NOMO-1 treated with DMSO at 0.1 percent for 48 hours (cell line): ENCODE measurements around the gene SMPD3.
A peak's percentile ranks its signal among the peaks of the same experiment; 100 is the strongest.

Source experiments
- DNase-seq: peaks from one replicate; lab custom pipeline; 2025; ENCODE audit not compliant: unreplicated experiment; lab: John Stamatoyannopoulos, UW

Gene SMPD3

DNA sequence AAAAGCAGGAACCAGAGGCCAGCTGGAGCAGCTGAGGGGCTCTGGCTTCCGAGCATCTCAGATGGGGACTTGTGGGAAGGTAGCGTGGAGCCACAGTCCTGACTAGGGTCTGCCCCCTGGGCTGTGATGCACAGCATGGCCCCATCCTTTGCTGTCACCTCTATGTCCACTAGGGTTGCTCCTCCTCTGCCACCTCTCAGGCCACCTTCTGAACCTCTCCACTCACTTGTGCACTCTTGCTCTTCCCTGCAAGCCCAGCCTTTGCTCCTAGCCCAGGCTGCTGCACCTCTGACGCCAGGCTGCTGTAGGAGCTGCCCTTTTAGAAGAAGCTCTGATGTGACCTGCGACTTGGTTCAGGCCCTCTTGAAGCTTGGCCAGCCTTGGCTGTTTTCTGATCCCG, 24.3 kb upstream of the SMPD3 start:
- no peak for DNase-seq

DNA sequence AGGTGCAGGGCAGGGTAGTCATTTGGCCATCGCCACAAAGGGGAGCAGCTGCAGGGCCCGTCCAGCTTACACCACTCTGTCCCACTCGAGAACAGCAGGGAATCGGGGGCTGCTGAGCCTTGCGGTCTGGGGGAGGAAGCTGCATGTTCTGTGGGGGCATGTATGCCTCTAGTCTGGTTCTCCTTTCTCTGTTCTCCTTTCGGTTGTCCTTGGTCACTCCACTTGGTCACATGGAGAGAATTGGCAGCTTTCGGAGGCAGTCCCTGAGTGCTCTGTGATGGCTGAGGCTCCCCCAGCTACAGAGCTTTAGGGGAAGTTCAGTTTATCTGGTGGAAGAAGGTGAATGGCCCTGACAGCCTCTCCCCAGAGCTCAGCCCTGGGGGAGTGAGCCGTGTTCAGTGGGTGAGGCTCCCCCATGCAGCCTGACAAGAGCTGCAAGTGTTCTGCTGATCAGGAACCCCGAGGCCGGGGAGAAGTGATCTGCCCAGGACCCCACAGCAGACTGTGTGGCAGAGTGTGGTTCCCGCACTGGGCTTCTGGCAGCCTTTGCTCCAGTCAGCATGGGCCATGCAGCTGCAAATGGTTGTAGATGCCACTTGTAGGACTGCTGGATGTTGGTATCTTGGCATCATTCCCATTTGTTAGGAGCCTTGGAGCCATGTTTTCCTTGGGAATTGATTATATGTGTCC, 22.3 kb upstream of the SMPD3 start:
- DNase-seq = peak; percentile 98

DNA sequence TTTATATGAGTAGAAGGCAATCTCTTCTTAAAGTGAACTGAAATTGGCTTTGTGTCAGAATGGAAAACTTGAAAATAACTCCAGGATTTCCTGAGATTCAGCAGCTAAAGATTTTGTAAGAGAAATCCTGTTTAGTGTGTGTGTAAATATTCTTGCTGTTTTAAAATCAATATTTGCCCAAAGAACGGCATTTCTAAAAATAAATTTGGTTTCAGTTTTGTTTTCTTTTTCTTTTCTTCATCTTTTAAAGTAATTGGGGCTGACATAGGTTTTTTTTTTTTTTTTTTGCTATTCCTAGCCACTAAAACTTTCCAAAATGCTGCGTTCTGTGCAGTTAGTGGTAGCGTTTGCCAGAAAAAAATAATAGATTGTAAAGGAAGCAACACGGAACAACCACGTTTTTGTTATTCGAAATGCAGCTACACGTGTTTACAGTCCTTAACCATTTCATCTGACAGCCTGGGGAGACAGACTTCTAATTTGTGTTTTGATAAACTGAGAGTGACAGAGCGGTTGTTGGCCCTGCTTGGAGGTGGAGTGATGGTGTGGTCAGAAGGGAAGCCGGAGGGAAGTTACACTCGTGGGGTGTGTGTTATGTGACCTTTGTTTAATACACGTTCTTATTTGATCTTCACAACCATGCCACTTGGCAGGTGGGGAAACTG, 21.6 kb upstream of the SMPD3 start:
- DNase-seq = peak; percentile 72

DNA sequence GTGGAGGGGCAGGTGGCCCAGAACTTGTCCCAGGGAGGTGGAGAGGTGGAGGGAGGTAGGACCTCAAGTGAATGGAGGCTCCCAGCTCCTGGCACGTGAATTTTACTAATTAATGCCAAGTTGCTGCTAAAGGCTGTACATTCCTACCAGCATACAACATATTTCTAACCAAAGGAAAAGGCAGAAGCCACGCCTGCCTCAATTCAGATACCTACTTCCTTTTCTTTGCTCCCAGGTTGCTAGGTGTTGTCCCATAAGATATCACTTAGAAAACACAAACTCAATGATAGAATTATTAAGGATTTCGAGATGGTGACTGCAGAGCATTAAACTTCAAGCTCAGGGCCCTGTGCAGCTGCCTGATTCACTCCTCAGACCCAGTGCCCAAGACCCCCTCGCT, 20.5 kb upstream of the SMPD3 start:
- peak; percentile 17 for DNase-seq

DNA sequence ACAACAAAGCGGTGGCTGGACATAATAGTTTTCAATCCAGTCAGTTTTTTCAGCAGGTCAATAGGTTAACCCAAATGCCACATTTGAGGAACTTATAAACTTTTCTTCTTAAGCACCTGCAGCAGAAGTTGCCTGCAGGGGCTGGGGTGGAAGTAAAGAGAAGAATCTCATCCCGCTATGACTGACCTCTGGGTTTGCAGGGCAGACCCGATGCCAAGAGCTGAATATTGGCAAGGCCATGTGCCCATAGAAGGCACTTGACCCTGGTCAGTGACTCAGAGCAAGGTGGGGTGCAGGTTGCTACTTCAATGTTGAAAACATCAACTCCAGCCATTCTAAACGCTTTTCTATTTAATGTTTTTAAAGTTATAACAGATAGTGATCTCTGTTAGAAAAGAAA, 17.9 kb upstream of the SMPD3 start:
- peak; percentile 5 for DNase-seq

DNA sequence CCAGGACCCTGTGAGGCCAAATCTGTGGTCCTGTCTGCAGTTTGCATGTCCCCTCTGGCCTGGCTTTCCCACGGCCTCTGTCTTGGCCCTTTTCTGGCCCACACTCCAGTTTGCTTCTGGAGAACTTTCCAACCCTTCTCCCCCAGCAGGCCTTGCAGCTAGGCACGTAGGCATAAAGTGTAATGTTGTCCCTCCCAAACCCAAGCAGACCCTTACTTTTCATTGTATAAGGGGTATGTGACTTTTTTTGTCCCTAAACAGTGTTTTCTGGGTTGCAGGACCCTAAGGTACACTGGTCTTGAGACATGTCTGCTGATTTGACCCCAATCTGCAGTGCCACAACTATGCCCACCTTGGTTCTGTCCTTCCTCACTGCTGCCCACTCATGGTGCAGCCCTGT, 15.6 kb upstream of the SMPD3 start:
- no peak for DNase-seq

DNA sequence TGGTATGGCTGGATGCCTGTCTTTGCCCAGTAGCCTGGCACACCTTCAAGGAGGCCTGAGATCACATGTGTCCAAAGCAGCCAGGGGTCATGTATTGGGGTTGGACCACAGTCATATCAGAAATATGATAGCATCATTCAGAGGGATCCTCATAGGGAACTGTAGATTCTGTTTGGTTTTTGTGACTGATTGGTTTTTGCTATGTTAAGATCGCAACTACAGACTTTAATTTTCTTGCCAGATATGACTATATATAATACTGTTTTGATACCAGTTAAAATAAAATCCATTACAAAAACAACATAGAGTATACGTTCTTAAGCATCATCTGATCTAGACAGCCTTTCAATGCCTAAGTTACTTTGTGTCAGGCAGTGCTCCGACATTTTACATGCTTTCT, 11.8 kb upstream of the SMPD3 start:
- DNase-seq = no peak

DNA sequence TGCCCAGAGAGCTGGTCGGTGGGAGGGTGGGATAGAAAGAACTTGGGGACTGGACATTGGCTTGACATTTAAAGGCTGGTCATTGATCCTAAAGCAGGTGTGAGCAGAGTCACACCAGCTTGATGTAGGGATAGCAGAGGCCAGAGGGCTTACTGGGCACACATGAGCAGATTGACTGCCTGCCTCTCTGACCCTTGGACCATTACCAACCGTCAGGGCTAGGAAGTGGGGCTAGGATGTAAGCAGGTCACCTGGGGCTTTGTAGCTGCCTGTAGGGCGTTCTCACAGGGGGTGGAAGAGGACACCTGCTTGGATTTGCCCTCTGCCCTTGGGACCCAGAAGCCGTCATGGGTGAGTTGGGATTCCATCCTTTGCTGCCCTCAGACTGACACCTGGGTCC, 11.1 kb upstream of the SMPD3 start:
- DNase-seq = no peak

DNA sequence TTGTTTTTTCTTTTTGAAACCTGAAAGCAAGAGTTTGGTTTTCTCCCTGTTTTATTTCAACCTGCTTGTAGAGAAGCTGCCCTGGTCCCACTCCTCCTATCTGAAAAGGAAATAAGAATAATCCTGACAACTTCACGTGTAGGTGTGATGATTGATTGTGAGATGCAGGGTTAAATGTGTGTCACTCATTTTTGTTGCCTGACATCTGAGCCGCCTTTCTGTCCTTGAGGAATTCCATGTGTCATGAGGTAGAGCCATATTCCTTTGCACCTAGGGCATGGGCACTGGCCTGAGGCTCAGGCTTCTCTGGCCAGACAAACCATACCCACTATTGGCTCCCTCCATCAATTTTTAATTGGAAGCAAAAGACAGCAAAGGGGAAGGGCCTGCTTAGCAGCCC, 10.2 kb upstream of the SMPD3 start:
- no peak for DNase-seq

DNA sequence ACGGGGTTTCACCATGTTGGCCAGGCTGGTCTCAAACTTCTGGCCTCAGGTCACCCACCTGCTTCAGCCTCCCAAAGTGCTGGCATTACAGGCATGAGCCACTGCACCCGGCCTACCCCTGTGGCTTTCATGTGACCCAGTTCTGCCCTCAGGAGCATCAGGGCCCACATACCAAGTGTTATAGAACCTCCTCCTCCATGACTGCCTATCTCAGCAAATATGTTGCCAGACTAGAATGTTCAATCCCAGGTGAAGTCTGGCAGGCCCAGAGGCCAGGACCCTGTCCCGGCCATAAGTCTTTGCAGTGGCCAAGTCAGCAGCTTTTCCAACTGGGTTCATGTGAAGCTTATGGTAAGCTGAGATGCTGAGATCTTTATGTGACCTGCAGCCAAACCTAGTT, 9.8 kb upstream of the SMPD3 start:
- DNase-seq = no peak

DNA sequence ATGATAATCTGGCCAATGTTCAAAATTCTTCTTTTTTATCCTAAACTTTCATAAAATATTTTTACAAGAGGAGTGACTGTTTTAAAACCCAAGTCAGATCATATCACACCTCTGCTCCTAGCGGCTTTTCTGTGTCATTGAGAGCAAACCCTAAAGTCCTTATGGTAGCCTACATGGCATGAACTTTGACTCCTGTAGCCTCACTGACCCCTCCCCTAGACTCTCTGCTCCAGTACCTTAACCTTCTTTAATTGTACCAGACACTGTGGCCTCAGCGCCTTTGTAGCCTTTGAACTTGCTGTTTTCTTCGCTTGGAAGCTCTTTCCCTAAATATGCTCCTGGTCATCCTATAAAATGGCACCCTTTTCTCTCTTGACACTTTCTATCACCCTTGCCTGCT, 7.3 kb upstream of the SMPD3 start:
- DNase-seq = no peak

DNA sequence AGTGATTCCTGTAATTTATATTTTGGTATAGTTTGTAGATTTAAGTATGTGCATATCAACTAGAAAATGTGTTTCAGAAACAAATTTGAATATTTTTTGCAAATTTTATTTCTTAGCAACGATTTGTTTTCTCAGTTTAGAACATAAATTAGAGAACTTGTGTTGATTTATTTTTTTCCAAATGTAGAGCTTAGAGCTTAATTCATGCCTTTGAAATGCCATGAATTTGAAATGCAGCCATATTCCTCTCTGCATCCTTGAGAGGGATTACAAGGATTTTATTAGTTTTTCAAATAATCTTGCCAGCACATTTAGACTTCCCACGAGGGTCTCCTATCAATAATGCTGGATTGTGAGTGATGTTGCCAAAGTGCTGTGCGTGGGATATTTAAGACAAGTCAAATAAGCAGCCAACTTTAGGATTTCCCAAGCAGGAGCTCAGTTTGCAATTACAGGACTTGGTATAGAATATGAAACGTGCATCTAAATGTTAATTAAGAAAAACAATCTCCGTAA, 6.7 kb upstream of the SMPD3 start:
- DNase-seq = no peak

DNA sequence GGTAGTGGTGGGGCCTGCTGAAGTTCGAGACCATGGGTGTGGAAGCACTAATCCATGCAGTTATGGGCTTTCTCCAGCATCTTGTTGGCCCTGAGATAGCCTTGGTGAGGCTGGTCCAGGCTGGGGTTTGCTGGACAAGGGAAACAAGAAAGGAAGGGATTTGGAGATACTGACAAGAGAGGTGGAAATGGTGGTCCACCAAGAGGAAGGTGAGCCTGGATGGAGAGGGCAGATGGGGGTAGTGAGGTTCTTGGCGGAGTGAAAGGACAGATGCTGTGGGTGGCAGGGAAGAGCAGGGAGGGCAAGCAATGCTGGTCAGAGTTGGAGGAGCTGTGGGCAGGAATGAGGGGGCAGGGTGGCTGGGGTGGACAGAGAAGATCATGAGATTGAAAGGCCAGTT, 5.5 kb upstream of the SMPD3 start:
- no peak for DNase-seq

DNA sequence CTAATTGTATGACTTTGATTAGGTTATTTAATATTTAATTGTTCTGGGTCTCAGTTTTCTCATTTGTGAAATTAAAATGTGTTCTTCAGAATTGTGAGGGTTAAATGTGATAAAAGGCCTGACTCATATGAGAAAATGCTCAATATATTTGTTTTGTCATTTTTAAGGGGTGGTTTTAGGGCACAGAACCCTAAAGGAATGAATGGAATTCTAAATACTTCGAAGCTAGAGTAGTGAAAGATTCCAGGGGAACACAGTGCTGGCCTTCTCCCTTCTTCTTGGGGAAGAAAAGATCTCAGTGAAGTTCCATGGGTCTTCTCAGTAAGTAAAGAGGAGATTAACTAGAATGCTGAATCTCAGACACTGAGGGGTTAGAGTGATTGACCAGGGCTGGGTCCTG, 3.9 kb upstream of the SMPD3 start:
- DNase-seq = no peak

DNA sequence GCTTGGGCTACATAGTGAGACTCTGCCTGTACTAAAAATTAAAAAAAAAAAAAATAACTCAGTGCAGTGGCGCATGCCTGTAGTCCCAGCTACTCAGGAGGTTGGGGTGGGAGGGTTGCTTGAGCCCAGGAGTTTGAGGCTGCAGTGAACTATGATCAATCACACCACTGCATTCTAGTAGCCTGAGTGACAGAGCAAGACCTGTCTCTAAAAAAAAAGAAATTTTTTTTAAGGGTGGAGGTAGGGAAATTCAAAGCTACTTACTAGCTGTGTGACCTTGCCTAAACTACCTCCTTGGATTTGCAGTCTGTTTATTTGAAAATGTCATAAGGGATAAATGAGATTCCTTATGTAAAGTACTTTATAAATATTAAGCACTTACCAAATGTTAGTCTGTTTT, 3.4 kb upstream of the SMPD3 start:
- no peak for DNase-seq

DNA sequence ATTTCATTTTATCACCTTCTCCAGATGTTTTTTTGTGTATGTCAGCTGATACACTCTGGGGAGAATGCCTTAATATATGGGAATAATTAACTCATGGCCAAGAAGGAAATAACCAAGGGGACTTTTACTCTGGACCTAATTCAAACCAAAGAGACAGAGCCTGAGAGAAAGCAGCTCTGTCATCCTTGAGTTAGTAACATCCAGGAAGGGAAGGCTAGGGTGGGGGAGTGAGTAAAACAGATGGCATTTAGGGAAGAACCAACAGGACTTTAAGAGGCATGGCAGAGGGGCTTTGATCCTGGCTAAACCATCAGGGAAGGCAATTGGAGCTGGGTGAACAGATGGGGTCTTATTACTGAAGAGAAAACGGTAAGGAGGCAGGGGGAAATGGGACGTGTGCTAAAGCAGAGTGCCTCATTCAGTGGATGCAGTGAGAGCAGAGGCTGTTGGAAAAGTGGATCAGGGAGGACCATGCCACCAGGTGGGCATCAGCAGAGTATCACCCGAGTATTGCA, 2.5 kb upstream of the SMPD3 start:
- DNase-seq = no peak

DNA sequence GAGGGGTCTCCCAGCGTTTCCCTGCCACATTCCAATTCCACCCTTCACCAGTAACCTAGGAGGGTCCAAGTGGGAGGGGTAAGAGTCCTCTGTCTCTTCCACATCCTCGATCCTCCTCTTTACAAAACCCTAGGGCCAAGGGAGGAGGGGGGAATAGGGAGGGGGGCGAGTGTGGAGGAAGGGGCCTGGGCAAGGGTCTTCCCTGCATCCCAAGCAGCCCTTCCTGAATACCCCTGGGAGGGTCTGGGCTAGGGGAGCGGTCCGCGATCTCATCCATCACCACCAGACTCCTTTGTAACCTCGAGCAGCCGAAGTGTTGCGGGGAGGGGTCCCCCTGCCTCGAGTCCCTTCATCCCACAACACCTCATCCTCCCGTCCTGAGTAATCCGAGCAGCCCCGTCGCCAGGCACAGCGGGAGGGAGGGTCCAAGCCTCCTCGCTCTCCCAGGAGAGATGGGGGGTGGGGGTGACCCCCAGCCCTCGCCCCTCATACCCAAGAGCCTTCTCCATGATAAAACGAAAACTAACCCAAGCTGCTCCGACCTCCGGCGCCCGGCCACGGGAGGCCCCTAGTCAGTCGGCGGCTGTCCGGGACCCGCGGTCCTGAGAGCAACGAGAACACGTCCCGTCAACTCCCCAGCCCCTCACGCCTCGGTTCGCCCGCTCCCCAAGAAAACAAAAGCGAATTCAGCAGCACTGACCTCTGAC, 502 bp downstream of the SMPD3 start:
- no peak for DNase-seq

DNA sequence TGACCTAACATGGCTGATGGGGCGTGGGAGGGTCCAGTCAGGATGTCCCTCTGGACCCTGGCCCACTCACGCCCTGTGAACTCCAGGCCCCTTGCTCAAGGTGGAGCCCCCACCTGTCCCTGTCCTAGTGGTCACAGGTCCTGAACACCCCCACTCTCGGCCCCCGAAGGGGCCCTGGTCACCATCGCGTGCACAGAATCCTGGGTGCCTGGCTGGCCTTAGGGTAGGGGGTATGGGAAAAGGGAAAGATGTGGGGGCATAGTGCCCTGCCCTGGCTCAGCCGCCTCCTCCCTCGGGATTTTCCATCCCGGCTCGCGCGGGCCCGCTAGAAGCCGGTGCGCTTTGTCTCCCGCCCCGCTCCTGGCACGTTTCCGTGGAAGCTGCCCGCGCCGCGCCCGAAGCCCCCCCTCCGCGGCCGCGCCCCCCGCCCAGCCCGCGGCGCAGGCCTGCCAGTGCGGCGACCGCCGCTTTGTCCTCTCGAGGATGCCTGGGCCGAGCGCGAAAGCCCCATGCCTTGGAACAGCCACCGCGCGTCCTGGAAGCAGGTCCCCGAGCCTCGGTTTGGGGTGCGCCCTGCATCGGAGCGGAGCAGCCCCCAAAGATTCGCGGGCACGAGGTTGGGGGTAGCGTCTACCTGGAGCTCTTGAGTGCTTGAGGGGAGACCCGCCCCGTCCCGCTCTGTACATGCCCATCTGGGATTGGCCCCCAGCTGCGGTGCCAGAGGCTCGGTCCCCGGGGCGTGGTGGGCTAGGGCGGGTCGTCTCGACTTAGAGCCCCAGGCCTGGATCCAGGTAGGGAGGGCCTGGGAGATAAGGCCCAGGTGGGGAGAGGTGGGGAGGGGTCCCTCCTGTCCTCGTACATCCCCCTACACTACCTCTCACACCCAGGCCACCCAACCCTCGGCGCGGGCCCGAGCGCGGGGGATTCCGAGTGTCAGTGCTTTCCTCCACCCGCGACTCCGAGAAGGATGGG, 1.3 kb downstream of the SMPD3 start:
- no peak for DNase-seq

DNA sequence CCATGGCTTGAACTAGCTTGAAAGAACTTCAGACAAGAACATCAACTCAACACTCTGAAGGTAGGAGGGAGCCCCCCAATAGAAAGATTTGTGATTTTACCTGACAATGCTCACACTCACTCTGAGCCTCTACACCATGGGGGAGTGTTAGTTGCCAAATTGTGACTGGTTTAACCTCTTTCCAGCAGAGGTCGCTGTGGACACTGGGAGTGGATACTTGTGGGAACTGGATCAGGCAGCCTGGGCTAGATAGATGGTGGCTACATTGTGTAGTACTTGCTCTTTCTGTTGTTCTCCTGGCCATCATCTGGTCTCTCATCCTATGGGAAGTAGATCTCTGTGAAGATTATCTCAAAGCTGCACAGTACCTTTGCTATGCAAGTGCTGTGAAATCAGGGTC, 2.9 kb downstream of the SMPD3 start:
- peak; percentile 66 for DNase-seq

DNA sequence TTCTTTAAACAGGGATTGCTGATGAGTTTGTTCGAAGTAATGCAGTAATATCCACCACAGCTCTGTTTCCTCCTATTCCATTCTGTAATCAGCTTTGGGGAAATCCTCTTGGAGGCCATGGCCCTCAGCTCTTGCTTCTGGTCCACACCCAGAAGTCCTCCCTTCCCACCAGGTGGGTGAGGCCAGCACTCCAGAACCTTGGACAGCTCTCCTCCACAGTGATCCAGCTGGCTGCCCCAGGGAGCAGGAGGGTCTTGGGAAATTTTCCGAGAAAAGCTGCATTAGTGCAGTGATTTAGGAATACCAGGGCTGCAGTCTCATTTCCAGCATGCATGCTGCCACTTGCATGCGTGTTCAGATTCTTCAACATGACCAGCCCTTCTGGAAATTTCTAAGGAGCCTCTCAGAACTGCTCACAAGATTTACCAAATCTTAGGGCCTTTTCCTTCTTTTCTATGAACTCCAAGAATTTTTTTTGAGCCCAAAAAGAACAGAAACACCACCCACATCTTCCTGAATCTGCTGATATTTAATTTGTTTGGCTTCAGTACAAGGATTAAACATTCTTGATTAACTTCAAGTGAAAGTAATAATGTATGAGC, 4.2 kb downstream of the SMPD3 start:
- no peak for DNase-seq
